DOHH2 (cell line): ENCODE measurements around the gene PDE10A.

Experiments used
- EZH2phosphoT487 ChIP-seq: fragments of 200-600 bp; sonication (generic); IDR thresholded peaks from 2 replicates; pipeline ENCODE4 v1.6.1; 2017; ENCODE audit warnings: borderline replicate concordance, mild to moderate bottlenecking, antibody characterized with exemption, low read length, moderate library complexity, mixed read lengths
- TF ChIP-seq, protein P1 (sequence below): fragments of 200-600 bp; sonication (generic); IDR thresholded peaks from one replicate; pipeline ENCODE4 v1.5.1; 2014; ENCODE audit warnings: antibody characterized with exemption, mild to moderate bottlenecking, low read depth, low read length; ENCODE audit not compliant: poor library complexity, severe bottlenecking

DNA sequence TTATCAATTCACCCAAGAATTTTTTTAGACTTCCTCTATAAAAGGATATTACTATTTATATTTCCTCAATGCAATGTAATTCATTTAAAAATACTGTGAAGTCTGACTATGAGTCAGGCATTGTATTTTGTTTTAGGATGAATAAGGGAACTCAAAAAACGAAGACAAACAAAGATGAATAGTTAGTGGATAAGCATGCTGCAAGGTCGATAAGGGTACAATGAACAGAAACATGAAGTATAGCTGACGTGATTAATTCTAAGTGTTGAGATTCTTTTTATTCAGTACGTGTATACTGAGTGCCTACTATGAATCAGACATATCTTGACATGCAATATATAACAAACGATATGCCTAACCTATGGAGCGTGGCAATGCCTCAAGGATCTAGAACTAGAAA is 105.4 kb downstream of the PDE10A start:
- TF ChIP-seq, protein P1, sequence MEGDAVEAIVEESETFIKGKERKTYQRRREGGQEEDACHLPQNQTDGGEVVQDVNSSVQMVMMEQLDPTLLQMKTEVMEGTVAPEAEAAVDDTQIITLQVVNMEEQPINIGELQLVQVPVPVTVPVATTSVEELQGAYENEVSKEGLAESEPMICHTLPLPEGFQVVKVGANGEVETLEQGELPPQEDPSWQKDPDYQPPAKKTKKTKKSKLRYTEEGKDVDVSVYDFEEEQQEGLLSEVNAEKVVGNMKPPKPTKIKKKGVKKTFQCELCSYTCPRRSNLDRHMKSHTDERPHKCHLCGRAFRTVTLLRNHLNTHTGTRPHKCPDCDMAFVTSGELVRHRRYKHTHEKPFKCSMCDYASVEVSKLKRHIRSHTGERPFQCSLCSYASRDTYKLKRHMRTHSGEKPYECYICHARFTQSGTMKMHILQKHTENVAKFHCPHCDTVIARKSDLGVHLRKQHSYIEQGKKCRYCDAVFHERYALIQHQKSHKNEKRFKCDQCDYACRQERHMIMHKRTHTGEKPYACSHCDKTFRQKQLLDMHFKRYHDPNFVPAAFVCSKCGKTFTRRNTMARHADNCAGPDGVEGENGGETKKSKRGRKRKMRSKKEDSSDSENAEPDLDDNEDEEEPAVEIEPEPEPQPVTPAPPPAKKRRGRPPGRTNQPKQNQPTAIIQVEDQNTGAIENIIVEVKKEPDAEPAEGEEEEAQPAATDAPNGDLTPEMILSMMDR = no peak
- no peak for TF ChIP-seq EZH2phosphoT487
